HG03159 (cell line): Measurements from ENCODE around the gene BCDIN3D.

Experiments used
- ATAC-seq: cut with Tn5 transposase; IDR thresholded peaks from one replicate; pipeline ENCODE4 v1.9.1; 2021; ENCODE audit warnings: mild to moderate bottlenecking, moderate library complexity; ENCODE audit not compliant: unreplicated experiment

Gene BCDIN3D

GRCh38 chr12:49823951-49824350 lies 19.0 kb downstream of the BCDIN3D start:
- no peak for ATAC-seq

GRCh38 chr12:49823350-49823749 lies 19.6 kb downstream of the BCDIN3D start:
- ATAC-seq: no peak

GRCh38 chr12:49821373-49822287 lies 21.3 kb downstream of the BCDIN3D start:
- ATAC-seq: no peak

- no peak for ATAC-seq
These were observed 23.1 kb downstream of the BCDIN3D start for GRCh38 chr12:49819786-49820185.

GRCh38 chr12:49818241-49818895 lies 24.5 kb downstream of the BCDIN3D start:
- no peak for ATAC-seq

- ATAC-seq: no peak
These were observed 29.8 kb downstream of the BCDIN3D start for GRCh38 chr12:49813131-49813530.

GRCh38 chr12:49811961-49812401 lies 30.9 kb downstream of the BCDIN3D start:
- no peak for ATAC-seq

- ATAC-seq: no peak
These were observed 31.8 kb downstream of the BCDIN3D start for GRCh38 chr12:49811136-49811535.

GRCh38 chr12:49809906-49810389 lies 33.0 kb downstream of the BCDIN3D start:
- ATAC-seq: no peak

- no peak for ATAC-seq
These were observed 33.5 kb downstream of the BCDIN3D start for GRCh38 chr12:49809381-49809905.

- no peak for ATAC-seq
These were observed 34.1 kb downstream of the BCDIN3D start for GRCh38 chr12:49808686-49809380.

GRCh38 chr12:49807991-49808580 lies 34.8 kb downstream of the BCDIN3D start:
- no peak for ATAC-seq

- ATAC-seq: no peak
These were observed 36.0 kb downstream of the BCDIN3D start for GRCh38 chr12:49806877-49807276.

GRCh38 chr12:49806321-49806813 lies 36.5 kb downstream of the BCDIN3D start:
- ATAC-seq: no peak

- no peak for ATAC-seq
These were observed 37.5 kb downstream of the BCDIN3D start for GRCh38 chr12:49805409-49805808.

GRCh38 chr12:49804821-49805220 lies 38.1 kb downstream of the BCDIN3D start:
- ATAC-seq: no peak

- ATAC-seq: no peak
These were observed 39.0 kb downstream of the BCDIN3D start for GRCh38 chr12:49803693-49804450.

GRCh38 chr12:49801141-49802063 lies 41.5 kb downstream of the BCDIN3D start:
- no peak for ATAC-seq
